Stromal cell of bone marrow (primary cell): Measurements from ENCODE around the gene TRAM2.

Experiments
- DNase-seq: peaks from one replicate; pipeline ENCODE4 v3.0.0-alpha.2; 2012; ENCODE audit warnings: low read depth

The TRAM2 gene

GRCh38 chr6:52507557-52508260, 69.2 kb downstream of the TRAM2 start:
- peak; percentile 75 for DNase-seq

- DNase-seq = no peak
These were observed 70.4 kb downstream of the TRAM2 start for GRCh38 chr6:52506476-52506875.

GRCh38 chr6:52505726-52506409, 71.0 kb downstream of the TRAM2 start:
- no peak for DNase-seq

GRCh38 chr6:52504782-52505136, 72.1 kb downstream of the TRAM2 start:
- DNase-seq = no peak

GRCh38 chr6:52503851-52504781, 72.7 kb downstream of the TRAM2 start:
- DNase-seq = peak; percentile 64

GRCh38 chr6:52503323-52503747, 73.5 kb downstream of the TRAM2 start:
- no peak for DNase-seq

- no peak for DNase-seq
These were observed 74.4 kb downstream of the TRAM2 start for GRCh38 chr6:52502306-52503029.

- no peak for DNase-seq
These were observed 76.4 kb downstream of the TRAM2 start for GRCh38 chr6:52500238-52501129.

GRCh38 chr6:52499681-52500236, 77.1 kb downstream of the TRAM2 start:
- DNase-seq = no peak

- DNase-seq = no peak
These were observed 77.8 kb downstream of the TRAM2 start for GRCh38 chr6:52499026-52499425.

GRCh38 chr6:52498538-52499017, 78.3 kb downstream of the TRAM2 start:
- no peak for DNase-seq

GRCh38 chr6:52497652-52498408, 79.0 kb downstream of the TRAM2 start:
- no peak for DNase-seq

- DNase-seq = no peak
These were observed 80.2 kb downstream of the TRAM2 start for GRCh38 chr6:52496631-52497030.

GRCh38 chr6:52495922-52496321, 80.9 kb downstream of the TRAM2 start:
- DNase-seq = no peak

- no peak for DNase-seq
These were observed 82.4 kb downstream of the TRAM2 start for GRCh38 chr6:52494298-52495072.

- no peak for DNase-seq
These were observed 83.2 kb downstream of the TRAM2 start for GRCh38 chr6:52493669-52494068.

GRCh38 chr6:52491203-52492069, 85.4 kb downstream of the TRAM2 start:
- no peak for DNase-seq

GRCh38 chr6:52489881-52490280, 87.0 kb downstream of the TRAM2 start:
- DNase-seq = no peak
